ENCODE results near the gene AKAP13. TPM values are rescaled to one million over a fixed set of nuclear protein-coding genes. Genes with fewer than 3 reads are reported as not detected.

The AKAP13 gene
- total RNA-seq, 4 donors from 2014 or later: 332 to 362 (median 351) TPM

- Histone ChIP-seq H3K27ac (peak overlapping the region in 1 of 4 donors; percentile 58), H3K4me3 (no peak overlapping the region), H3K27me3 (no peaks in the 10 kb centered on the region), H3K36me3 (peaks cover 0 to 58% (median 23%) of the 10 kb centered on the region in 3 donors), H3K9me3 (no peaks in the 10 kb centered on the region), H3K4me1 (peaks cover 0 to 37% (median 30%) of the 10 kb centered on the region in 4 donors)
- DNase-seq (ENCODE audit: low spot score in 2 of 2): no peak
- TF ChIP-seq POLR2A (IDR thresholded peaks at IDR 0.05) (no peak), CTCF (IDR thresholded peaks at IDR 0.05) (no peak), EP300 (IDR thresholded peaks at IDR 0.05) (no peak)
- 71 to 74% methylated on average over 7 of the region's 7 CpGs for WGBS, 2 donors
Measured at GRCh38 chr15:85710340-85710842, 330.0 kb downstream of the AKAP13 start.

- Histone ChIP-seq H3K27me3 (no peaks in the 10 kb centered on the region), H3K9me3 (no peaks in the 10 kb centered on the region), H3K4me1 (peaks cover 0 to 25% (median 17%) of the 10 kb centered on the region in 4 donors), H3K27ac (no peak overlapping the region), H3K36me3 (peaks cover 0 to 70% (median 23%) of the 10 kb centered on the region in 3 donors), H3K4me3 (no peak overlapping the region)
- DNase-seq (ENCODE audit: low spot score in 2 of 2): no peak
- TF ChIP-seq POLR2A (IDR thresholded peaks at IDR 0.05): no peak
- TF ChIP-seq EP300 (IDR thresholded peaks at IDR 0.05): no peak
- TF ChIP-seq CTCF (IDR thresholded peaks at IDR 0.05): no peak
- WGBS, 2 donors: 88% methylated on average over 7 of the region's 7 CpGs
Measured at GRCh38 chr15:85711580-85712192, 331.3 kb downstream of the AKAP13 start.

- 69 to 71% methylated on average over 3 of the region's 3 CpGs for WGBS, 2 donors
- peak overlapping the region in 1 of 4 donors; percentile 12 for H3K27ac ChIP-seq
Measured at GRCh38 chr15:85716261-85716660, 335.9 kb downstream of the AKAP13 start.

GRCh38 chr15:85717212-85717611, 336.8 kb downstream of the AKAP13 start:
- Histone ChIP-seq H3K9me3 (no peaks in the 10 kb centered on the region), H3K36me3 (peaks cover 5 to 94% (median 37%) of the 10 kb centered on the region in 3 donors), H3K27ac (peak overlapping the region in 1 of 4 donors; percentile 2), H3K27me3 (no peaks in the 10 kb centered on the region), H3K4me1 (peaks cover 0 to 5% (median 0%) of the 10 kb centered on the region in 4 donors), H3K4me3 (no peak overlapping the region)
- no peak for DNase-seq (ENCODE audit: low spot score in 2 of 2)
- no peak for TF ChIP-seq POLR2A (IDR thresholded peaks at IDR 0.05)
- 95 to 96% methylated on average over 2 of the region's 2 CpGs for WGBS, 2 donors

More at GRCh38 chr15:85716261-85716660, 335.9 kb downstream of the AKAP13 start:
- Histone ChIP-seq H3K27me3 (no peaks in the 10 kb centered on the region), H3K9me3 (no peaks in the 10 kb centered on the region), H3K36me3 (peaks cover 5 to 94% (median 33%) of the 10 kb centered on the region in 3 donors), H3K4me1 (no peaks in the 10 kb centered on the region), H3K4me3 (no peak overlapping the region)
- TF ChIP-seq POLR2A (IDR thresholded peaks at IDR 0.05) (no peak), EP300 (IDR thresholded peaks at IDR 0.05) (no peak), CTCF (IDR thresholded peaks at IDR 0.05) (no peak)
- DNase-seq (ENCODE audit: low spot score in 2 of 2): no peak

- H3K4me3 ChIP-seq: no peak overlapping the region
- H3K36me3 ChIP-seq: peaks cover 5 to 95% (median 49%) of the 10 kb centered on the region in 3 donors
- no peak for DNase-seq (ENCODE audit: low spot score in 2 of 2)
- H3K27ac ChIP-seq: peak overlapping the region in 1 of 4 donors; percentile 18
- peaks cover 0 to 13% (median under 1%) of the 10 kb centered on the region in 4 donors for H3K4me1 ChIP-seq
- TF ChIP-seq EP300 (IDR thresholded peaks at IDR 0.05): no peak
- no peak for TF ChIP-seq POLR2A (IDR thresholded peaks at IDR 0.05)
- no peak for TF ChIP-seq CTCF (IDR thresholded peaks at IDR 0.05)
- H3K9me3 ChIP-seq: no peaks in the 10 kb centered on the region
- no peaks in the 10 kb centered on the region for H3K27me3 ChIP-seq
- WGBS, 2 donors: 84 to 90% methylated on average over 12 of the region's 12 CpGs
Measured at GRCh38 chr15:85718271-85718971, 338.0 kb downstream of the AKAP13 start.
